ENCODE data around the gene BICDL2.

GRCh38 chr16:3042376-3042775 is 5.6 kb upstream of the BICDL2 start:
- TF ChIP-seq CTCF (conservative IDR thresholded peaks at IDR 0.05; ENCODE audit: low read length) (no peak), EZH2phosphoT487 (IDR thresholded peaks at IDR 0.05; ENCODE audit: borderline replicate concordance) (no peak)

All from Loucy (cell line).